HCT116 (cell line): ENCODE data around the gene SLIT1. TPM values are rescaled to one million over a fixed set of nuclear protein-coding genes. Genes with fewer than 3 reads are reported as not detected.

Experiments used
- ATAC-seq: fragments of 200-7000 bp; cut with Tn5 transposase; 2 replicates; pipeline ENCODE4 v1.9.1; 2020; ENCODE audit warnings: mild to moderate bottlenecking, moderate library complexity
- BruUV-seq: library from RNA; stranded (reverse); fragments of 400-500 nt; replicated peaks from 2 replicates; lab custom pipeline; 2021; lab: Mats Ljungman, UMichigan
- CTCF ChIA-PET: fragments of 300-600 bp; sonication (Branson Sonifier 250); formaldehyde crosslinking; loops from one replicate; lab custom pipeline; 2021; ENCODE audit warnings: antibody characterized with exemption; lab: Charles Lee
- POLR2A ChIA-PET: fragments of 300-600, 350-600 bp; sonication (Branson Sonifier 250); formaldehyde crosslinking; loops from one replicate; lab custom pipeline; 2021; ENCODE audit warnings: antibody characterized with exemption; lab: Charles Lee
- RAD21 ChIA-PET, 2 experiments: fragments of 300-600 bp; sonication (Branson Sonifier 250); formaldehyde crosslinking; loops; one replicate each; lab custom pipeline; 2023; ENCODE audit warnings: low total read pairs in 2 of 2; ENCODE audit not compliant: uncharacterized antibody in 2 of 2, unreplicated experiment in 2 of 2, low non-redundant PET in 1 of 2; lab: Charles Lee
- DNase-seq: peaks from one replicate; pipeline ENCODE4 v3.0.0-alpha.2; 2010; ENCODE audit warnings: low read depth, low spot score
- H2AFZ ChIP-seq: fragments of 200-600 bp; shearing (Covaris generic), sonication (generic); 2 replicates; pipeline ENCODE4 v1.6.1; 2017; ENCODE audit warnings: low read depth, mixed run types, mixed read lengths, antibody characterized with exemption, low read length; ENCODE audit not compliant: poor library complexity, severe bottlenecking
- H3K27ac ChIP-seq: 2 replicates; pipeline ENCODE4 v1.5.1; 2012; ENCODE audit warnings: low read depth, low read length
- H3K27me3 ChIP-seq: fragments of 200-600 bp; sonication (generic); 2 replicates; pipeline ENCODE4 v1.6.1; 2016; ENCODE audit warnings: mixed run types, low read length, mixed read lengths; ENCODE audit not compliant: insufficient read depth
- H3K36me3 ChIP-seq, 2 experiments: fragments of 200-500 bp in 1 of 2; fragments of 200-600 bp in 1 of 2; sonication (Bioruptor generic) in 1 of 2; sonication (generic) in 1 of 2; 2 replicates each; pipeline versions ENCODE4 v1.5.1 to v1.6.1; 2014 to 2016; ENCODE audit warnings: low read length in 2 of 2, inconsistent platforms in 1 of 2, mixed read lengths in 1 of 2, mixed run types in 1 of 2; ENCODE audit not compliant: insufficient read depth in 2 of 2, control insufficient read depth in 1 of 2
- H3K4me1 ChIP-seq, 2 experiments: fragments of 200-600 bp in 1 of 2; sonication (generic) in 1 of 2; 2 replicates each; pipeline versions ENCODE4 v1.5.1 to v1.6.1; 2012 to 2017; ENCODE audit warnings: low read length in 2 of 2, inconsistent platforms in 1 of 2, mild to moderate bottlenecking in 1 of 2, mixed read lengths in 1 of 2, mixed run types in 1 of 2, moderate library complexity in 1 of 2; ENCODE audit not compliant: insufficient read depth in 2 of 2, control insufficient read depth in 1 of 2
- H3K4me2 ChIP-seq: fragments of 200-600 bp; sonication (generic); 2 replicates; pipeline ENCODE4 v1.6.1; 2017; ENCODE audit warnings: mixed run types, low read length, mixed read lengths
- H3K4me3 ChIP-seq, 2 experiments: fragments of 200-600 bp in 1 of 2; sonication (generic) in 1 of 2; replicated peaks in 1 of 2; 2 replicates each; pipeline ENCODE4 v1.5.1; 2011 to 2016; ENCODE audit warnings: low read length in 2 of 2, control low read depth in 1 of 2, low read depth in 1 of 2, mild to moderate bottlenecking in 1 of 2, mixed read lengths in 1 of 2, mixed run types in 1 of 2
- H3K79me2 ChIP-seq: fragments of 200-600 bp; sonication (generic); 2 replicates; pipeline ENCODE4 v1.6.1; 2017; ENCODE audit warnings: mild to moderate bottlenecking, mixed run types, low read length, moderate library complexity, mixed read lengths; ENCODE audit not compliant: insufficient read depth
- H3K9ac ChIP-seq: fragments of 200-600 bp; sonication (generic); 2 replicates; pipeline ENCODE4 v1.6.1; 2016; ENCODE audit warnings: low read length, mixed read lengths
- H3K9me2 ChIP-seq: fragments of 200-600 bp; sonication (generic), shearing (Covaris generic); 2 replicates; pipeline ENCODE4 v1.6.1; 2017; ENCODE audit warnings: mixed run types, mild to moderate bottlenecking, moderate library complexity; ENCODE audit not compliant: insufficient read depth
- H3K9me3 ChIP-seq, 2 experiments: fragments of 200-500 bp in 1 of 2; fragments of 200-600 bp in 1 of 2; sonication (Bioruptor generic) in 1 of 2; sonication (generic) in 1 of 2; 2 replicates each; pipeline ENCODE4 v1.6.1; 2014 to 2017; ENCODE audit warnings: low read length in 2 of 2, mixed read lengths in 2 of 2, inconsistent platforms in 1 of 2, low read depth in 1 of 2, mild to moderate bottlenecking in 1 of 2, mixed run types in 1 of 2, moderate library complexity in 1 of 2; ENCODE audit not compliant: control insufficient read depth in 1 of 2, insufficient read depth in 1 of 2
- H4K20me1 ChIP-seq: fragments of 200-600 bp; sonication (generic), shearing (Covaris generic); 2 replicates; pipeline ENCODE4 v1.6.1; 2017; ENCODE audit warnings: mixed run types, mild to moderate bottlenecking, moderate library complexity; ENCODE audit not compliant: insufficient read depth
- CBX3 ChIP-seq: IDR thresholded peaks from 2 replicates; pipeline ENCODE4 v1.6.1; 2012; ENCODE audit warnings: low read depth
- CEBPB ChIP-seq: IDR thresholded peaks from 2 replicates; pipeline ENCODE4 v1.6.1; 2012; ENCODE audit warnings: low read depth
- RAD21 ChIP-seq: IDR thresholded peaks from 2 replicates; pipeline ENCODE4 v1.6.1; 2012; ENCODE audit warnings: low read depth, mild to moderate bottlenecking
- intact Hi-C: fragments of 100-400 bp; cut with micrococcal nuclease; formaldehyde crosslinking; loops from 2 replicates; pipeline ENCODE4 v1.10.0; 2022
- total RNA-seq: library from RNA; stranded (reverse); gene quantifications from one replicate; pipeline ENCODE4 v1.2.1, GENCODE V29; 2021; ENCODE audit not compliant: unreplicated experiment
- TF ChIP-seq, protein P1 (sequence below), 3 experiments: fragments of 200-600 bp in 1 of 3; sonication (generic) in 1 of 3; IDR thresholded peaks in 2 of 3; conservative IDR thresholded peaks in 1 of 3; 2 replicates each; pipeline ENCODE4 v1.5.1; 2012 to 2017; ENCODE audit warnings: low read depth in 2 of 3, low read length in 2 of 3, antibody characterized with exemption in 1 of 3, borderline replicate concordance in 1 of 3, control low read depth in 1 of 3, mild to moderate bottlenecking in 1 of 3, mixed read lengths in 1 of 3, mixed run types in 1 of 3, moderate library complexity in 1 of 3; ENCODE audit not compliant: insufficient read depth in 1 of 3

The SLIT1 gene
- total RNA-seq, 1 experiment from 2014 or later, result 0.42 TPM

DNA sequence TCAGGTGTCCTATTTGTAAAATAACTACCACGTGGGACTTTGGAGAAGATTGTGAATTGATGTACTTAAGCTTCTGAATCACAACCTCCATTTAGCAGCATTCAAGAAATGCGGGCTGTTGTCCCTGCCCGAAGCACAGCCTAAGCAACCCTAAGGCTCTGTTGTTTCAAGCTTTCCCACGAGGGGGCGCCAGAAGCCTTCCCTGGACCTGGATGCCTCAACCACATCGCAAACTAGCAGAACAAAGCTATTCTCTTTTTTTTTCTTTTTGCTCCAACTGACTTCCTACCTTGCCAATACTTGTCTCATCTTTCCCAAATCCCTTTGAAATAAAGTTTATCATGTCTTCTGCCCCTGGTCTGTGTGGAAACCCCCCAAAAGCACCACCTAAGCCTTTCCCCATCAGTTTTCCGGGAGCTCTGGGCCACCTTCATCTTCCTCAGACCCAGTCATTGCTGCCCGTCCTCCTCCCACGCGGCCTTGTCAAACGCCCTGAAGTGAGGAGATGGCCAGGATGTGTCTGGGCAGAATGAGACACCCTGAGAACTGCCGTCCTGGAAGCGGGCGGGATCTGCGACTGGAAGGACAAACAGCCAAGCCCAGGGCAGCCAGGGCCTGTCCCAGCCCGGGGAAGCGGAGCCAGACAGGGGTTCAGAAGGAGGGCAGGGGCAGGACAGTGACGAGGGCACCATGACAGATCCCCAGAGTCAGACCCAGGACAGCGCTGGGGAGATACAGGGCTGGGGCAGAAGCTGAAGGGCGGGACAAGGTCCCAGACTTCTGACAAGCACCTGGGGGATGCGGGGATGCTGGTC is 112.7 kb downstream of the SLIT1 start:
- peaks cover 0 to 10% of the 10 kb centered on the region in 2 experiments; a peak in 2 of 4 replicates for H3K4me1 ChIP-seq
- RAD21 ChIA-PET, result interaction anchor here (0.6 to 1.7 kb wide), 11 partner anchors 9 to 144 kb away, joined by 3 to 17 read pairs (median 5); no protein-coding TSS in a partner anchor
- no peaks in the 10 kb centered on the region for H3K9me2 ChIP-seq
- no peaks in the 10 kb centered on the region for H4K20me1 ChIP-seq
- no peak overlapping the region for H3K9ac ChIP-seq
- H2AFZ ChIP-seq, result no peak overlapping the region
- H3K36me3 ChIP-seq, result no peaks in the 10 kb centered on the region
- ATAC-seq (peak; percentile 91), DNase-seq (peak; percentile 56)
- H3K9me3 ChIP-seq, result no peaks in the 10 kb centered on the region
- H3K4me3 ChIP-seq, result no peak overlapping the region
- no peaks in the 10 kb centered on the region for H3K79me2 ChIP-seq
- no TSS peak for BruUV-seq
- CTCF ChIA-PET, result interaction anchor here (0.6 to 3.9 kb wide), 44 partner anchors 9 to 698 kb away, joined by 3 to 85 read pairs (median 4); no protein-coding TSS in a partner anchor
- intact Hi-C loops, result loop anchor here (1.0 to 5.0 kb wide), 5 partner anchors 44 to 389 kb away; no protein-coding TSS in a partner anchor
- no peak overlapping the region for H3K27ac ChIP-seq
- H3K4me2 ChIP-seq, result no peak overlapping the region
- POLR2A ChIA-PET, result interaction anchor here (0.9 to 1.1 kb wide), 2 partner anchors 124 to 137 kb away, joined by 3 read pairs; no protein-coding TSS in a partner anchor
- peaks cover 24% of the 10 kb centered on the region for H3K27me3 ChIP-seq
- TF ChIP-seq CBX3 (no peak), CEBPB (no peak), RAD21 (peak; percentile 93)
- TF ChIP-seq, protein P1, sequence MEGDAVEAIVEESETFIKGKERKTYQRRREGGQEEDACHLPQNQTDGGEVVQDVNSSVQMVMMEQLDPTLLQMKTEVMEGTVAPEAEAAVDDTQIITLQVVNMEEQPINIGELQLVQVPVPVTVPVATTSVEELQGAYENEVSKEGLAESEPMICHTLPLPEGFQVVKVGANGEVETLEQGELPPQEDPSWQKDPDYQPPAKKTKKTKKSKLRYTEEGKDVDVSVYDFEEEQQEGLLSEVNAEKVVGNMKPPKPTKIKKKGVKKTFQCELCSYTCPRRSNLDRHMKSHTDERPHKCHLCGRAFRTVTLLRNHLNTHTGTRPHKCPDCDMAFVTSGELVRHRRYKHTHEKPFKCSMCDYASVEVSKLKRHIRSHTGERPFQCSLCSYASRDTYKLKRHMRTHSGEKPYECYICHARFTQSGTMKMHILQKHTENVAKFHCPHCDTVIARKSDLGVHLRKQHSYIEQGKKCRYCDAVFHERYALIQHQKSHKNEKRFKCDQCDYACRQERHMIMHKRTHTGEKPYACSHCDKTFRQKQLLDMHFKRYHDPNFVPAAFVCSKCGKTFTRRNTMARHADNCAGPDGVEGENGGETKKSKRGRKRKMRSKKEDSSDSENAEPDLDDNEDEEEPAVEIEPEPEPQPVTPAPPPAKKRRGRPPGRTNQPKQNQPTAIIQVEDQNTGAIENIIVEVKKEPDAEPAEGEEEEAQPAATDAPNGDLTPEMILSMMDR (IDR thresholded peaks at IDR 0.05 in 2 of 3, conservative IDR thresholded peaks at IDR 0.05 in 1 of 3; ENCODE audit: borderline replicate concordance in 1 of 3, insufficient read depth in 1 of 3, low read depth in 2 of 3, low read length in 2 of 3), result peak; percentile 89 to 94 (median 93)
